ENCODE measurements around the gene ZNF438.

Gene ZNF438

GRCh38 chr10:31037749-31038148 lies 6.1 kb upstream of the ZNF438 start:
- Histone ChIP-seq H3K27me3 (no peaks in the 10 kb centered on the region), H3K9me3 (no peaks in the 10 kb centered on the region), H3K27ac (no peak overlapping the region), H3K4me3 (no peak overlapping the region), H3K4me1 (peaks cover 0 to 17% (median 6%) of the 10 kb centered on the region in 4 donors), H3K36me3 (no peaks in the 10 kb centered on the region)
- DNase-seq, result no peak
- intact Hi-C loops (cut with DNase I; ENCODE audit: low total_unique reads), result loop anchor here (5.0 to 10.0 kb wide), 3 partner anchors 40 to 277 kb away; partner anchors contain the start of gene ZEB1
- TF ChIP-seq, protein P1, sequence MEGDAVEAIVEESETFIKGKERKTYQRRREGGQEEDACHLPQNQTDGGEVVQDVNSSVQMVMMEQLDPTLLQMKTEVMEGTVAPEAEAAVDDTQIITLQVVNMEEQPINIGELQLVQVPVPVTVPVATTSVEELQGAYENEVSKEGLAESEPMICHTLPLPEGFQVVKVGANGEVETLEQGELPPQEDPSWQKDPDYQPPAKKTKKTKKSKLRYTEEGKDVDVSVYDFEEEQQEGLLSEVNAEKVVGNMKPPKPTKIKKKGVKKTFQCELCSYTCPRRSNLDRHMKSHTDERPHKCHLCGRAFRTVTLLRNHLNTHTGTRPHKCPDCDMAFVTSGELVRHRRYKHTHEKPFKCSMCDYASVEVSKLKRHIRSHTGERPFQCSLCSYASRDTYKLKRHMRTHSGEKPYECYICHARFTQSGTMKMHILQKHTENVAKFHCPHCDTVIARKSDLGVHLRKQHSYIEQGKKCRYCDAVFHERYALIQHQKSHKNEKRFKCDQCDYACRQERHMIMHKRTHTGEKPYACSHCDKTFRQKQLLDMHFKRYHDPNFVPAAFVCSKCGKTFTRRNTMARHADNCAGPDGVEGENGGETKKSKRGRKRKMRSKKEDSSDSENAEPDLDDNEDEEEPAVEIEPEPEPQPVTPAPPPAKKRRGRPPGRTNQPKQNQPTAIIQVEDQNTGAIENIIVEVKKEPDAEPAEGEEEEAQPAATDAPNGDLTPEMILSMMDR (IDR thresholded peaks at IDR 0.05), result no peak

DNA sequence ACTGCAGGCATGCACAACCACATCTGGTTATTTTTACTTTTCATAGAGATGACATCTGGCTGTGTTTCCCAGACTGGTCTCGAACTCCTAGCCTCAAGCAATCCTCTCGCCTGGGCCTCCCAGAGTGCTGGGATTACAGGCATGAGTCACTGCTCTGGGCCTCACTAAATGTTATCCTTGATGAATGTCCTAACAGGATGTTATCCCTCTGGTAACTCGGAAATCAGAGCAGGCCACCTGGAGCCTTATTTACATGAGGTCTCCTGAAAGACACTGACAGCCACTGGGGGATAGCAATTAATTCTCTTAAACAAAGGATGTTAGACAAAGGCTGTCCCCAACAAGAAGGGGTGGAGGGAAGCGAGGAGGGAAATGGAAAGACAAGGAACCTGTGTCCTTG lies 4.5 kb upstream of the ZNF438 start:
- Histone ChIP-seq H3K4me1 (peaks cover 0 to 20% (median 9%) of the 10 kb centered on the region in 4 donors), H3K4me3 (no peak overlapping the region), H3K36me3 (no peaks in the 10 kb centered on the region), H3K27me3 (no peaks in the 10 kb centered on the region), H3K9me3 (no peaks in the 10 kb centered on the region), H3K27ac (no peak overlapping the region)
- TF ChIP-seq, protein P1 (IDR thresholded peaks at IDR 0.05), result no peak
- no peak for DNase-seq
- intact Hi-C loops (cut with DNase I; ENCODE audit: low total_unique reads), result loop anchor here (5.0 to 10.0 kb wide), 3 partner anchors 41 to 279 kb away; partner anchors contain the start of gene ZEB1

DNA sequence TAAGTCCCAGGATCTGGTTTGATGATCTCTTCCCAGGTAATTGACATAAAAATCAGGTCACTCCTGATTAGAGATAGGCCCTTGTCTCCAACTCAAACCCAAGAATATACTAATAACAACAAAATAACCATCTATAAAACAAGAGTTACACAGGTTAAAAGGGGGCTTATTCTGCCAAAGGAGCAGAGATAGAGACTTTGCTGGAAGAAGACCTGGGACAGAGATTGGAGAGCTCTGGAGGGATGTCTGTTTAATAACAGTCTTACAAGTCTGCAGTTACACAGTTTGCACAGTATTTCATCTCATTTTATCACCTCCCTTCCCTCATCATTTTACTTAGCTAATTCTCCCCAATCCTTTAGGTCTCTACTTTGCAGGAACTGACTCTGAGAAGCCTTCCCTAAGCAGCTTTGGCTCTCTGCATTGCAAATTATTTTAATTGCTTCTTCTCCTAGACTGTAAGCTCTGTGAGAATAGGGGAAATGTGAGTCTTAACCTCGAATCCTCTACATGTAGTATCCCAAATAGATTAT lies 3.7 kb upstream of the ZNF438 start:
- TF ChIP-seq, protein P1 (IDR thresholded peaks at IDR 0.05), result no peak
- no peaks in the 10 kb centered on the region for H3K27me3 ChIP-seq
- no peak overlapping the region for H3K4me3 ChIP-seq
- H3K27ac ChIP-seq, result peak overlapping the region; percentile 61 to 100
- DNase-seq, result no peak
- H3K9me3 ChIP-seq, result no peaks in the 10 kb centered on the region
- intact Hi-C loops (cut with DNase I; ENCODE audit: low total_unique reads), result loop anchor here (5.0 to 10.0 kb wide), 3 partner anchors 42 to 279 kb away; partner anchors contain the start of gene ZEB1
- no peaks in the 10 kb centered on the region for H3K36me3 ChIP-seq
- H3K4me1 ChIP-seq, result peaks cover 7 to 27% (median 12%) of the 10 kb centered on the region in 4 donors

- no peaks in the 10 kb centered on the region for H3K9me3 ChIP-seq
- intact Hi-C loops (cut with DNase I; ENCODE audit: low total_unique reads), result loop anchor here (10.0 kb wide), 2 partner anchors 250 to 280 kb away; partner anchors contain the start of gene ZEB1
- DNase-seq, result no peak
- H3K4me1 ChIP-seq, result peaks cover 7 to 38% (median 20%) of the 10 kb centered on the region in 4 donors
- H3K36me3 ChIP-seq, result no peaks in the 10 kb centered on the region
- H3K27ac ChIP-seq, result peak overlapping the region; percentile 61 to 100
- H3K27me3 ChIP-seq, result no peaks in the 10 kb centered on the region
- no peak overlapping the region for H3K4me3 ChIP-seq
- TF ChIP-seq, protein P1 (IDR thresholded peaks at IDR 0.05), result no peak
Observed at GRCh38 chr10:31034098-31034909, 2.6 kb upstream of the ZNF438 start.

- intact Hi-C loops (cut with DNase I; ENCODE audit: low total_unique reads), result loop anchor here (10.0 kb wide), 2 partner anchors 248 to 282 kb away; partner anchors contain the start of gene ZEB1
- H3K27ac ChIP-seq, result peak overlapping the region; percentile 100
- H3K36me3 ChIP-seq, result no peaks in the 10 kb centered on the region
Observed at GRCh38 chr10:31033147-31033546, 1.5 kb upstream of the ZNF438 start.

More at GRCh38 chr10:31033147-31033546, 1.5 kb upstream of the ZNF438 start:
- TF ChIP-seq, protein P1 (IDR thresholded peaks at IDR 0.05), result no peak
- no peaks in the 10 kb centered on the region for H3K9me3 ChIP-seq
- H3K4me1 ChIP-seq, result peaks cover 7 to 49% (median 28%) of the 10 kb centered on the region in 4 donors
- peak in 1 of 2 donors; percentile 38 for DNase-seq
- H3K27me3 ChIP-seq, result no peaks in the 10 kb centered on the region
- peak overlapping the region; percentile 67 to 81 for H3K4me3 ChIP-seq
